ENCODE measurements around the gene PLCH1.

The PLCH1 gene

GRCh38 chr3:155369244-155369643 lies 375.6 kb downstream of the PLCH1 start:
- no peak for DNase-seq

GRCh38 chr3:155368786-155369185 lies 376.1 kb downstream of the PLCH1 start:
- no peak for DNase-seq

- DNase-seq = no peak
Observed at GRCh38 chr3:155367506-155367905, 377.4 kb downstream of the PLCH1 start.

- no peak for DNase-seq
Observed at GRCh38 chr3:155365178-155365783, 379.6 kb downstream of the PLCH1 start.

DNA sequence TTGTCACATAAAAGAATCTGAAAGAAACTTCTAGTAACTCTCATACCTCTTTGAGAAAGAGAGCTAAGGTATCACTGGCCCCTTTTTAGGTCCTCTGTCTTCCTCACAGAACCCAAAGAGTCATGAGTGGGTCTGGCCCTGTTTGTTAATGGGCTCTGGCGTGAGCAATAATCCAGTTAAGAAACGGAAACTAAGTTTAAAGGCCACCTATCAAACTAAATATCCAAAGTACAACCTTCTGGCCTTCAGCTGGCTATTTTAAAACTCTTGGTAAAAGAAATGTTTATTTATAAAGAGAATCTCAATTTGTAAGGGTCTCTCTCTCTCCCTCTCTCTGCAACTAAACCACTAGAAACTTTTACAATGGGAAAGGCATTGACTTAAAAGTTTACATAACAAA lies 380.4 kb downstream of the PLCH1 start:
- no peak for DNase-seq

DNA sequence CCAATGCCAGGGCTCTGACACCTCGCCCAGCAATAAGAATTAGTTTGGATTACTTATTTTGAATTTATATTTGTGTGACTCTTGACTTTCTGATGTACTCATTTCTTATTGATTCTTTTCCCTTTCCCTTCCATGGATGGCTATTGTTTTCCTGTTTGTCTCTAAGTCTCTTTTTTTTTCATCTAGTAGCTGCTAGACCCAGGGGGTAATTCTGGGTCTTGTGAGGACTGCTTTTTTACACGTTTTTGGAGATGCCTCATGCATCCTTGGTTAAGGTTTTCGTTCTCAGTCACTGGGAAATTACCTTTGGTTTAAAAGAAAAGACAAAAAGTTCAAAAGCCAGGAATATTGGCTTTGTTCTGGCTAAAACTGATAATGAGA lies 381.2 kb downstream of the PLCH1 start:
- DNase-seq = no peak

DNA sequence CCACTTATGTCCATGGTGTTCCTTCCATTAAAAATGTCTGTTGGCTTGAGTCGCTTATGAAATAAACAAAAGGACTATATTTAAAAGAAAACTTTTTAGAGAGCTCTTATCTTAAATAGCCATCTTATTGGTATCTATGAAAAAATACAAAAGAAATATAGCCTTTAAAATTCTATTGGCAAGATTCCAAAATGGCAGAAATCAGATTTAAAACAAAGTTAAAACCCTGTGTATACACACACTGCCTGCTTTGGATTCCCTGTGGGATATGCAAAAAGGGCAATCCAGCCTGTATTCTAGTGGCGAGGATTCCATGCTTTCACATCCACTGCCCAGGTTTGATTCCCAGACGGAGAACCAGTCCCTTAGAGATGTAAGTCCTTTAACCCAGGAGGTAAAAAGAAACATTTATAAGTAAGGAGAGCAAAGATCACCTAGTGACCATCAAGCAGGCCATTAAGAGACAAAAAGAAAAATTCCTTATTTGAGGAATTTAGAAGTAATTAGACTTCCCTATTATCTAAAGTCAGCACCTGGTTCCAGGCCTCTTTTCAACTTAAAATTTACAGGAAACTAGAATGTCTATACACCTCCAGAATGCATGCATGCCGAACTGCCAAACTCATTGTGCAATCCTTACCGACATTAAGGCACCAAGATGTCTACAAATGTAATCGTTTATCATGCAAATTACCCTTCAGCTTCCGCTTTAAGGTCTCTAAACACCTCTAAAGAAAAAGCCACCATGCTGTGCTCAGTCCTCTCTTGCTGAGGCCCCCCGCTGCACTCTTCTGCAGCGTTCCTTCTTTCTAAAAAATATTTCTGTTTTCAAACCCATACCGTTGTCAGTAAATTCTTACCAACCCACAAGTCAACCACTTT lies 381.8 kb downstream of the PLCH1 start:
- no peak for DNase-seq

DNA sequence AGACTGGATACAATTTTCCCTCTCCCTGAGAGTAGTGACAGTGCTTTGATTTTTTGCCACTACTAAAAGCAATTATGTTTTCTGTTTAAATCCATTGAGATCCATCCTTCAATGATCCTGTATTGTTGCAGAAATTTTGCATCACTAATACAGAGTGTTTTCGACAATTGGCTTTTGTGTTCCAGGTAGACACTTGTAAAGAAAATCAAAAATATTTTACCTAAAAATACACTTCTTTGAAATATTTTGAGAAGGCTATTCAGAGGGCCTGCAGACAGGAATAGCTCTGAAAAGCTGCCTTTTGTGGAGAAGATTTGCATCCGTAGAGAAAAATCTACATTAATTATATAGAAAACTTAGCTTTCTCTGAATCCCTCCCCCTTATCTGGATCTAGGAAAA lies 384.6 kb downstream of the PLCH1 start:
- no peak for DNase-seq

- DNase-seq = no peak
Observed at GRCh38 chr3:155356594-155357370, 388.1 kb downstream of the PLCH1 start.

DNA sequence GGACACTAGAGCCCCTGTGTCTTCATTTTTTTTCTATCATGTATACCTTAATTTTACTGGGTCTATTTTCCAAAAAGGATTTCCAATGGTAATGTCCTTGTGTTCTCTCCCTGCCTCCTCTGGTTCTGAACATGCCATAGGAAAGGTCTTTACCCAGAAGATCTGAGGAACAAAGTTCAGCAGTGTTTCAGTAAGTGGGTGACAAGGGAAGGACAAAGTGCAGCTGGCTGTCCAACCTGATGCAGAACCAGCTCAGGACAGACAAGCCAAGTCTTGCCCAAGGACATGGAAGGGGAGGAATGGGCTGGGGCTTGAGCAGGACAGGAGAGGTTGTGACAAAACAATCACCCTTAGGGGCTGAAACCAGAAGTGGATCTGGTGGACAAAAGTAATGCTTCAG lies 390.2 kb downstream of the PLCH1 start:
- DNase-seq = no peak

- DNase-seq = peak; percentile 37
Observed at GRCh38 chr3:155352900-155353490, 391.9 kb downstream of the PLCH1 start.

DNA sequence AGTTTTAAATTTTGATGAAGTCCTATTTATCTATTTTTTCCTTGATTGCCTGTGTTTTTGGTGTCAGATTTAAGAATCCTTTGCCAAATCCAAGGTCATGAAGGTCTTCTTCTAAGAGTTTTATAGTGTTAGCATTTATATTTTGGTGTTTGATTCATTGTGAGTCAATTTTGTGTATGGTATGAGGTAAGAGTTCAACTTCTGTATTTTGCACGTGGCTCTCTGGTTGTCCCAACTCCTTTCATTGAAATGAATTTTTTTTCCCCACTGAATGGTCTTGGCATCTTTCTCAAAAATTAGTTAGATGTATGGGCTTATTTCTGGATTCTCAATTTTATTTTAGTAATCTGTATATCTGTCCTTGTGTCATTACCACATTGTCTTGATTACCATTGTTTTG lies 394.3 kb downstream of the PLCH1 start:
- no peak for DNase-seq

GRCh38 chr3:155347901-155348300 lies 397.0 kb downstream of the PLCH1 start:
- no peak for DNase-seq

DNA sequence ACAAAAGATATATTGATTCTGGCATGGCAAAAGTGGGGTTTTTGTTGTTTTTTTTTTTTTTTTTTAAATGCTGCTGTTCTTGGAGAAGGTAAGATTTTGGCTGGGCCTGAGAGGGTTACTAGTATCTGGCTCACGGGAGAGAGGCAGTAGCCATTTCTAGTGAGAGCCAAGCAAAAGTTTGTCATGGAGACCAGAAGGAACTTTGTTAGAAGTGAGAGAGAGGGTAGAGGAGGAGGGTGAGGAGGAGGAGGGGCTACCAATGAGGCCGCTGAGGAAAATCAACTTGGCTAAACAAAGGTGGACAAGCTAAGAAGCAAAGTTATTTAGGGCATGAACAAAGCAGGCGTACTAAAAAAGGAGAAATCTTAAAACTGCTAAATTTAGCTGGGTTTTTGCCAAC lies 402.5 kb downstream of the PLCH1 start:
- no peak for DNase-seq

DNA sequence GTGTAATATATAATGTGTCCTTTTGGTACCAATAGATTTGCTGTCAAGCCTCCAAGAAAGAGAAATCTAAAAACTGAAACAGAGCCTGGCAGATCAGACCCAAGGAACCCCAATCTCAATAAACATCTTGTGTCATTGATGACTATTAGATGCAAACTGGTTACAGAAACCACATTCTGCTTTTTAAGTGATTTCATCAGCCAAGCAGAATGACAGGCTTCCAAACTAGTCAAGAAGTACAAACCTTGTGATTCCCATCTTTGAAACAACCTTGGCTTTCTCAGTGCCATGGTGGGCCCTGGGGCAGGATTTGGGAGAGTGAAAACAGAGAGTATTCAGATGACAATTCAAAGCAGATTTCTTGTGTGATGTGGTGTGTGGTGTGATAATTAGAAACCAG lies 405.8 kb downstream of the PLCH1 start:
- no peak for DNase-seq

GRCh38 chr3:155335724-155336354 lies 409.0 kb downstream of the PLCH1 start:
- no peak for DNase-seq

DNA sequence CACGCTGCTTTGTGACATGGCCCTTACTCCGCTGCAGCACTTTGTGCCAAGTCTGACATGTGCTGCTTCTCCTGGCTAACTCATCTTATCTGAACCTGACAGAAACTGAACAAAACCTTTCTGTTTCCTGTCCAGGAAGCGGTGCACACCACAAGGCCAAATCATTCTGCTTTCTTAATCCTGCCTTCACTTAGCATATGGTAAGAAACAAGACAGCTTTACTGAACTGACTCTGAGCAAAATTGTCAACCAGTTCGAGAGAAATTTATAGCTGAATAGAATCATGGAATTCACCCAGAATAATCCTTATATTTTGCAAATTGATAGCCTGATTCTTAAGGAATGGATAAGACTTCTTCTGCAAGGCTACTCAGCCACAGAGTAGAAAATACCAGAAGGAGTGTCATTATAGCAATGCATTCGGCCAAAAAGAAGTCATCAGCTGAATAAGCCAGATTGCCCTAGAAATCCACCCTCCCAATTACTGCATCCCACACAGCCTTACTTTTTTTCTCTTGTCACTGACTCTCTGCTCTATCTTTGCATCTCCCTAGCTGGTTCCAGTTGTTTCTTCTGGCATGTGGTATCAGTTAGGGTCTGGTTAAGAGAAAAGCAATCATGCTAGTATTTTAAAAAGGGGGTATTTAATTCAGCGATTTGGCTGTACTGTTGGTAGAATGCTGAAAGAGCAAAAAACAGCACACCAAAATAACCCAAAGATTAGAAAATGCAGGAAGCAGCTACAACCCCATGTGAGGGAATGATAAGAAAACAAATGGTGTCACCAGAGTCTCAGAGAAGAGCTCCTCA lies 409.8 kb downstream of the PLCH1 start:
- DNase-seq = no peak

DNA sequence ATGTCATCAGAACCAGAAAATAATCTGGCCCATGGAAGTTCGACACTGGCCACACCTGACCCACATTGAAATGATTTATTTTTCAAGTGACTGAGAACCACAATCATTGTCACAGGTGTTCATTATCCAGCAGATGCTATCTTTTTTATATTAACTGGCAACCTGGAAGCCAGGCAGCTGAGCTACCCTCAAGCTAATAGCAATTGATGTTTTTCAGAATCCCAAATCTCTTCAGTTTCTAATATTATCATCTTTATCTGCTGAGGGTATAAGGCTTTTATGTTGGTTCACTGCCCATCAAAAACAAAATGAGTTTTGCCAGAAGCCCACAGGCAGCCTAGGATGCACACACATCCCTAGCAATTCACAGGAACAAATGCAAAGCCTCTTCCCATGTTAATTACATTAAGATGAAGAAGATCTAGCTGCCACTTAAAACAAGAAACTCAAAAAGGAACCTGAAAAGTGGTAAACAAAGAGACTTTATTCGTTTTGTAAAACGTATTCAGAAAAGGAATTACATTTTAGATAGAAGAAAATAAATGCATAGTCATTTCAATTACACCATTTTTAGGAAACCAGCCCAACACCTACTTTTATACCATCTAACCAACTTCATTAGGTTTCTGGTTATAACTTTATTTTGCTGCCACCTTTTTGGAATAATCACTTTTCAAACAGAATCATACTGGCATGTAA lies 410.5 kb downstream of the PLCH1 start:
- DNase-seq = no peak

DNA sequence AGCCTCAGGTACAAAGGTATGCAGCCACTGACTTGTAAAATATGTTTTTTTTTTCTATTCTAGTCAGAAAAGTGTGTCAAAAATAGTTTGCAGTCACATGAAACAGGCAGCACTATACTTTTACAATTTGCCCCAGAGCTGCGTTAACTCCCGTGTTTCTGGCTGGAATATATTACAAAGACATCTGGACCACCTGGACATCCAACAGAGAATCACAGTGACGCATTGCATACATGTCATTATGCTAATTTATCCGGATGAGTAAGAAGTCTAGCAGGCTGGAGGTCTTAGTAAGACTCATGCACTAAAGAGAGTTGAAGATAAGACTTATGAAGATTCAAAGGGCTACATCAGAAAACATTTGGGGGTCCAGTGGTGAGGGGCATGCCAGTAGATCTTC lies 412.2 kb downstream of the PLCH1 start:
- no peak for DNase-seq

DNA sequence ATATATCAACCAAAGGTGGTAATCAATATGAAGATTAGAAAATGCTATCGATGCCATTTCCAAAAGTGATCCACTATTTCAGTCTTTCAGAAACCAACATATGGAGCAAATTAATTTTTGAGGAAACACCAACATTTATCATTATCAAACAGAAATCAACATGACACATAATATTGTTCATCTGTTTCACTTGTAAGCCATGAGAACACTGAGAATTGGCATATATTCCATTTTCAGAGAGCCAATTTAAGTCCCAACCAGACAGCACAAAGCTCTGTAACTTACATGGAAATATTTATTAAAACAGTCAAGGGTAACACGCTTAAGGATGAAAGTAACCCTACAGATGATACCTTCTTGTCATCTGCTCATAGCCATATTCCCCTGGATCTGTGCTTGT lies 413.8 kb downstream of the PLCH1 start:
- no peak for DNase-seq

- no peak for DNase-seq
Observed at GRCh38 chr3:155330370-155330769, 414.5 kb downstream of the PLCH1 start.
